HG02759 (cell line): ENCODE measurements around the gene GABBR2.

Experiments used
- ATAC-seq: cut with Tn5 transposase; IDR thresholded peaks from one replicate; pipeline ENCODE4 v1.9.1; 2021; ENCODE audit warnings: mild to moderate bottlenecking, moderate library complexity; ENCODE audit not compliant: unreplicated experiment

Gene GABBR2

GRCh38 chr9:98415782-98416181, 293.0 kb downstream of the GABBR2 start:
- ATAC-seq: no peak

GRCh38 chr9:98413084-98413483, 295.7 kb downstream of the GABBR2 start:
- ATAC-seq: no peak

- ATAC-seq: no peak
Observed at GRCh38 chr9:98412101-98412842, 296.5 kb downstream of the GABBR2 start.

- ATAC-seq: no peak
Observed at GRCh38 chr9:98410185-98410697, 298.5 kb downstream of the GABBR2 start.

- no peak for ATAC-seq
Observed at GRCh38 chr9:98409719-98410118, 299.0 kb downstream of the GABBR2 start.

- no peak for ATAC-seq
Observed at GRCh38 chr9:98406469-98406868, 302.3 kb downstream of the GABBR2 start.

- ATAC-seq: no peak
Observed at GRCh38 chr9:98404237-98404636, 304.5 kb downstream of the GABBR2 start.

- ATAC-seq: no peak
Observed at GRCh38 chr9:98403715-98404114, 305.0 kb downstream of the GABBR2 start.

- ATAC-seq: no peak
Observed at GRCh38 chr9:98402019-98402840, 306.5 kb downstream of the GABBR2 start.

- no peak for ATAC-seq
Observed at GRCh38 chr9:98401140-98402018, 307.4 kb downstream of the GABBR2 start.

GRCh38 chr9:98399950-98400683, 308.6 kb downstream of the GABBR2 start:
- no peak for ATAC-seq

GRCh38 chr9:98396656-98397055, 312.1 kb downstream of the GABBR2 start:
- no peak for ATAC-seq

GRCh38 chr9:98396236-98396635, 312.5 kb downstream of the GABBR2 start:
- no peak for ATAC-seq

- ATAC-seq: no peak
Observed at GRCh38 chr9:98391867-98392266, 316.9 kb downstream of the GABBR2 start.

- no peak for ATAC-seq
Observed at GRCh38 chr9:98391406-98391805, 317.3 kb downstream of the GABBR2 start.

GRCh38 chr9:98385751-98386150, 323.0 kb downstream of the GABBR2 start:
- ATAC-seq: no peak

- no peak for ATAC-seq
Observed at GRCh38 chr9:98383758-98384157, 325.0 kb downstream of the GABBR2 start.

- ATAC-seq: no peak
Observed at GRCh38 chr9:98381311-98382103, 327.2 kb downstream of the GABBR2 start.

- ATAC-seq: no peak
Observed at GRCh38 chr9:98380065-98380681, 328.6 kb downstream of the GABBR2 start.
